ENCODE data around the gene NUBPL. TPM values are rescaled to one million over a fixed set of nuclear protein-coding genes. Genes with fewer than 3 reads are reported as not detected.

The NUBPL gene
- polyA plus RNA-seq, 1 donor (not counting 4 experiments of a cell fraction or from before 2014, with no cell fraction given), result 18.8 TPM

DNA sequence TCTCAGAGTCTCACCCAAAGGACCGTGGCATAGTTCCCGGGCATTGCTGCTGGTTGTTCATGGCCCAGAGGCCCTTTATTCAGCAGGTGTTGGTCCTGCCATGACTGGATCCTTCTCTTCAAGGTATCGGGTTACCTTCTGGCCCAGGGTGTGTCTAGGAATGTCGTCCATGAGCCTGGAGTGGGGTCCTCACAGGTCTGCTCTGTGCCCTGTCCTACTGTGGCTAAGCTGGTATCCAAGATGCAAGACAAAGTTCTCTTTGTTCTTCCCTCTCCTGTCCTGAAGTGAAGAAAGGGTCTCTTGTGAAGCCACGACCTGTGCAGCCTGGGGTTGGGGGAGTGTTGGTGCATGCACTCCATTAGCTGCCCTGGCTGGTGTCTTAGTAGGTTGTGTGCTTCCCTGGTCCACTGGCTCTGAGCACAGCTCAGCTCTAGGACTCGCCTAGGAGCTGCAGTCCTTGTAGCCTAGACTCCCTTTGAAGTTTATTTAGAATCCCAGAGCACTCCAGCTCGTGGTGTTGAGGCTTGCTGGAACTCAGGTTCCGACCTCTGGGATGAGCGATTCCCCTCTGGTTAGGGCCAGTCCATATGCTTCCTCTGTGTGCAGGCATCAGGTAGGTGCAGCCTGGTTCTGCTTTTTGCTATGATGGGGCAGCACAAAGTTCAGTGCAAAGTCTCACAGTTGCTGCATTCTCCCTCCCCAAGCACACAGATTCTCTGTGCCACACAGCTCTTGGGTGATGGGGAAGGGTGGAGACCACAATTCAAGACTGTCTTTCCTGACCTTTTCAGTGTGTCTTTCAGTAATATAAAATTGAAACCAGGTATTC lies 117.4 kb downstream of the NUBPL start:
- DNase-seq (ENCODE audit: low read depth, low spot score) (no peak), FAIRE-seq (no peak)
- Histone ChIP-seq H2AFZ (ENCODE audit: control insufficient read depth, low read length) (no peak overlapping the region), H4K20me1 (ENCODE audit: control insufficient read depth, extremely low read depth, insufficient read depth, low read length) (no peaks in the 10 kb centered on the region), H3K9me3 (ENCODE audit: control insufficient read depth, low read depth, low read length) (no peaks in the 10 kb centered on the region), H3K9me1 (ENCODE audit: control insufficient read depth, extremely low read depth, insufficient read depth, low read length) (no peaks in the 10 kb centered on the region), H3K9ac (ENCODE audit: control insufficient read depth, extremely low read depth, insufficient read depth, low read length) (no peak overlapping the region), H3K4me1 (ENCODE audit: control insufficient read depth, extremely low read depth, insufficient read depth, low read length) (no peaks in the 10 kb centered on the region), H3K79me2 (ENCODE audit: control insufficient read depth, insufficient read depth, low read length) (no peaks in the 10 kb centered on the region), H3K4me2 (ENCODE audit: control insufficient read depth, extremely low read depth, insufficient read depth, low read depth, low read length) (no peak overlapping the region), H3K4me3 (ENCODE audit: control insufficient read depth in 2 of 3, extremely low read depth in 1 of 3, insufficient read depth in 2 of 3, low read depth in 1 of 3, low read length in 3 of 3) (no peak overlapping the region), H3K36me3 (ENCODE audit: control insufficient read depth in 2 of 2, extremely low read depth in 1 of 2, insufficient read depth in 2 of 2, low read length in 2 of 2) (no peaks in the 10 kb centered on the region), H3K27ac (ENCODE audit: control insufficient read depth, insufficient read depth, low read length) (no peak overlapping the region), H3K27me3 (ENCODE audit: control insufficient read depth, extremely low read depth, insufficient read depth, low read length) (no peaks in the 10 kb centered on the region)
- TF ChIP-seq, protein P1, sequence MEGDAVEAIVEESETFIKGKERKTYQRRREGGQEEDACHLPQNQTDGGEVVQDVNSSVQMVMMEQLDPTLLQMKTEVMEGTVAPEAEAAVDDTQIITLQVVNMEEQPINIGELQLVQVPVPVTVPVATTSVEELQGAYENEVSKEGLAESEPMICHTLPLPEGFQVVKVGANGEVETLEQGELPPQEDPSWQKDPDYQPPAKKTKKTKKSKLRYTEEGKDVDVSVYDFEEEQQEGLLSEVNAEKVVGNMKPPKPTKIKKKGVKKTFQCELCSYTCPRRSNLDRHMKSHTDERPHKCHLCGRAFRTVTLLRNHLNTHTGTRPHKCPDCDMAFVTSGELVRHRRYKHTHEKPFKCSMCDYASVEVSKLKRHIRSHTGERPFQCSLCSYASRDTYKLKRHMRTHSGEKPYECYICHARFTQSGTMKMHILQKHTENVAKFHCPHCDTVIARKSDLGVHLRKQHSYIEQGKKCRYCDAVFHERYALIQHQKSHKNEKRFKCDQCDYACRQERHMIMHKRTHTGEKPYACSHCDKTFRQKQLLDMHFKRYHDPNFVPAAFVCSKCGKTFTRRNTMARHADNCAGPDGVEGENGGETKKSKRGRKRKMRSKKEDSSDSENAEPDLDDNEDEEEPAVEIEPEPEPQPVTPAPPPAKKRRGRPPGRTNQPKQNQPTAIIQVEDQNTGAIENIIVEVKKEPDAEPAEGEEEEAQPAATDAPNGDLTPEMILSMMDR (optimal IDR thresholded peaks at IDR 0.05 in 1 of 3, IDR thresholded peaks at IDR 0.05 in 1 of 3, conservative IDR thresholded peaks at IDR 0.05 in 1 of 3; ENCODE audit: extremely low read depth in 1 of 3, insufficient read depth in 2 of 3, low read length in 3 of 3), result no peak
- TF ChIP-seq EZH2 (IDR thresholded peaks at IDR 0.05; ENCODE audit: low read length), result no peak
- dilution Hi-C loops (cut with MboI; ENCODE audit: extremely low pct_ligation_motif_present, low sequenced_read_pairs), result no loop called here

DNA sequence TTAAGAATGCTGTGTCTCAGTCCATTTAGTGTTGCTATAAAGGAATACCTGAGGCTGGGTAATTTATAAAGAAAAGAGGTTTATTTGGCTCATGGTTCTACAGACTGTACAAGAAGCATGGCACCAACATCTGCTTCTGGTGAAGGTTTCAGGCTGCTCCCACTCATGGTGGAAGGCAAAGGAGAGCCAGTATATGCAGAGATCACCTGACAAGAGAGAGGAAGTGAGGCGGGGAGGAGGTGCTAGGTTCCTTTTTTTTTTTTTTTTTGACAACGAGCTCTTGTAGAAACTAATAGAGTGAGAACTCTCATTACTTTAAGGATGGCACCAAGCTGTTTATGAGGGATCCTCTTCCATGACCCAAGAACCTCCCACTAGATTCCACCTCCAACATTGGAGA lies 121.6 kb downstream of the NUBPL start:
- TF ChIP-seq, protein P1 (optimal IDR thresholded peaks at IDR 0.05 in 1 of 3, IDR thresholded peaks at IDR 0.05 in 1 of 3, conservative IDR thresholded peaks at IDR 0.05 in 1 of 3; ENCODE audit: extremely low read depth in 1 of 3, insufficient read depth in 2 of 3, low read length in 3 of 3), result no peak
- no peak for TF ChIP-seq EZH2 (IDR thresholded peaks at IDR 0.05; ENCODE audit: low read length)
- H3K27me3 ChIP-seq (ENCODE audit: control insufficient read depth, extremely low read depth, insufficient read depth, low read length), result no peaks in the 10 kb centered on the region
- dilution Hi-C loops (cut with MboI; ENCODE audit: extremely low pct_ligation_motif_present, low sequenced_read_pairs), result no loop called here

More for the DNA sequence above, 121.6 kb downstream of the NUBPL start:
- no peaks in the 10 kb centered on the region for H3K79me2 ChIP-seq (ENCODE audit: control insufficient read depth, insufficient read depth, low read length)
- DNase-seq (ENCODE audit: low read depth, low spot score), result no peak
- no peaks in the 10 kb centered on the region for H3K9me1 ChIP-seq (ENCODE audit: control insufficient read depth, extremely low read depth, insufficient read depth, low read length)
- H3K36me3 ChIP-seq (ENCODE audit: control insufficient read depth in 2 of 2, extremely low read depth in 1 of 2, insufficient read depth in 2 of 2, low read length in 2 of 2), result no peaks in the 10 kb centered on the region
- no peak overlapping the region for H3K9ac ChIP-seq (ENCODE audit: control insufficient read depth, extremely low read depth, insufficient read depth, low read length)
- H3K4me3 ChIP-seq (ENCODE audit: control insufficient read depth in 2 of 3, extremely low read depth in 1 of 3, insufficient read depth in 2 of 3, low read depth in 1 of 3, low read length in 3 of 3), result no peak overlapping the region
- FAIRE-seq, result no peak
- no peak overlapping the region for H3K4me2 ChIP-seq (ENCODE audit: control insufficient read depth, extremely low read depth, insufficient read depth, low read depth, low read length)
- no peaks in the 10 kb centered on the region for H3K4me1 ChIP-seq (ENCODE audit: control insufficient read depth, extremely low read depth, insufficient read depth, low read length)
- no peaks in the 10 kb centered on the region for H4K20me1 ChIP-seq (ENCODE audit: control insufficient read depth, extremely low read depth, insufficient read depth, low read length)
- no peak overlapping the region for H3K27ac ChIP-seq (ENCODE audit: control insufficient read depth, insufficient read depth, low read length)
- H3K9me3 ChIP-seq (ENCODE audit: control insufficient read depth, low read depth, low read length), result no peaks in the 10 kb centered on the region
- H2AFZ ChIP-seq (ENCODE audit: control insufficient read depth, low read length), result no peak overlapping the region
